Trophoblast cell (in vitro differentiated cells and primary cell): ENCODE data around the gene FBXL19.

Experiments
- DNase-seq, 2 donors: peaks; one replicate each; pipeline ENCODE4 v3.0.0-alpha.2; 2016
- H2AFZ ChIP-seq: 2 replicates; pipeline ENCODE4 v1.6.1; 2013; ENCODE audit warnings: low read length, moderate library complexity, mild to moderate bottlenecking; ENCODE audit not compliant: insufficient read depth, poor library complexity
- H2AK5ac ChIP-seq: 2 replicates; pipeline ENCODE4 v1.6.1; 2013; ENCODE audit warnings: mild to moderate bottlenecking, low read length
- H2BK120ac ChIP-seq: 2 replicates; pipeline ENCODE4 v1.6.1; 2013; ENCODE audit warnings: low read length, mild to moderate bottlenecking, moderate library complexity; ENCODE audit not compliant: insufficient read depth, poor library complexity
- H2BK12ac ChIP-seq: 2 replicates; pipeline ENCODE4 v1.6.1; 2013; ENCODE audit warnings: mild to moderate bottlenecking, low read length, moderate library complexity
- H2BK5ac ChIP-seq: 2 replicates; pipeline ENCODE4 v1.6.1; 2013; ENCODE audit warnings: low read length, low read depth, moderate library complexity, mild to moderate bottlenecking; ENCODE audit not compliant: poor library complexity
- H3K14ac ChIP-seq: 2 replicates; pipeline ENCODE4 v1.6.1; 2013; ENCODE audit warnings: mild to moderate bottlenecking, low read length
- H3K18ac ChIP-seq: 2 replicates; pipeline ENCODE4 v1.6.1; 2013; ENCODE audit warnings: mild to moderate bottlenecking, low read length
- H3K23ac ChIP-seq: 2 replicates; pipeline ENCODE4 v1.6.1; 2013; ENCODE audit warnings: low read length
- H3K27ac ChIP-seq: 2 replicates; pipeline ENCODE4 v1.5.1; 2013; ENCODE audit warnings: low read depth, mild to moderate bottlenecking, inconsistent platforms, low read length, moderate library complexity
- H3K27me3 ChIP-seq: 2 replicates; pipeline ENCODE4 v1.6.1; 2013; ENCODE audit warnings: inconsistent platforms, mild to moderate bottlenecking, low read length, moderate library complexity; ENCODE audit not compliant: insufficient read depth
- H3K36me3 ChIP-seq, 2 experiments: 1 replicate in 1 of 2; 2 replicates in 1 of 2; pipeline ENCODE4 v1.6.1; 2013; ENCODE audit warnings: low read length in 2 of 2, mild to moderate bottlenecking in 2 of 2, moderate library complexity in 1 of 2; ENCODE audit not compliant: insufficient read depth in 2 of 2, control insufficient read depth in 1 of 2
- H3K4ac ChIP-seq: 2 replicates; pipeline ENCODE4 v1.6.1; 2013; ENCODE audit warnings: low read depth, mild to moderate bottlenecking, low read length, moderate library complexity
- H3K4me1 ChIP-seq, 2 experiments: 1 replicate in 1 of 2; 2 replicates in 1 of 2; pipeline ENCODE4 v1.6.1; 2013; ENCODE audit warnings: low read length in 2 of 2, mild to moderate bottlenecking in 2 of 2, moderate library complexity in 1 of 2; ENCODE audit not compliant: insufficient read depth in 2 of 2, control insufficient read depth in 1 of 2
- H3K4me2 ChIP-seq: 2 replicates; pipeline ENCODE4 v1.6.1; 2013; ENCODE audit warnings: inconsistent platforms, mild to moderate bottlenecking, low read length, moderate library complexity
- H3K4me3 ChIP-seq: 2 replicates; pipeline ENCODE4 v1.5.1; 2013; ENCODE audit warnings: mild to moderate bottlenecking, low read depth, low read length, inconsistent platforms
- H3K79me1 ChIP-seq: one replicate; pipeline ENCODE4 v1.6.1; 2013; ENCODE audit warnings: low read length
- H3K79me2 ChIP-seq: 2 replicates; pipeline ENCODE4 v1.6.1; 2013; ENCODE audit warnings: low read length, mild to moderate bottlenecking; ENCODE audit not compliant: control insufficient read depth, insufficient read depth, poor library complexity
- H3K9ac ChIP-seq: 2 replicates; pipeline ENCODE4 v1.6.1; 2013; ENCODE audit warnings: mild to moderate bottlenecking, low read length
- H3K9me3 ChIP-seq: 2 replicates; pipeline ENCODE4 v1.6.1; 2013; ENCODE audit warnings: low read depth, mild to moderate bottlenecking, control low read depth, inconsistent platforms, low read length; ENCODE audit not compliant: insufficient read depth
- H4K12ac ChIP-seq: 2 replicates; pipeline ENCODE4 v1.6.1; 2013; ENCODE audit warnings: low read depth, mild to moderate bottlenecking, low read length, moderate library complexity
- H4K8ac ChIP-seq: 2 replicates; pipeline ENCODE4 v1.6.1; 2013; ENCODE audit warnings: low read depth, mild to moderate bottlenecking, low read length, moderate library complexity
- H4K91ac ChIP-seq: one replicate; pipeline ENCODE4 v1.6.1; 2013; ENCODE audit warnings: low read depth, mild to moderate bottlenecking, low read length, moderate library complexity
- WGBS: extraction: QIAGEN DNeasy Blood & Tissue Kit; methylation state at CpG from one replicate; pipeline ENCODE4 v1.1.7; 2013; ENCODE audit warnings: missing lambda C conversion rate; ENCODE audit not compliant: insufficient read length, insufficient coverage; ENCODE audit errors: extremely low coverage; 5-methylcytosine and 5-hydroxymethylcytosine counted together

Gene FBXL19

GRCh38 chr16:30957456-30958174, 34.2 kb downstream of the FBXL19 start, which contains the start of gene SETD1A:
TSS of gene SETD1A (plus strand) at chr16:30957754. CDS start at chr16:30958732, 978 bp downstream.
- DNase-seq = peak; percentile 93 to 96
- peaks cover 9 to 12% of the 10 kb centered on the region in 2 experiments for H3K4me1 ChIP-seq
- peak within 1 kb of the TSS; percentile 84 for H3K4me3 ChIP-seq
- peaks cover 27 to 32% of the 10 kb centered on the region in 2 experiments for H3K36me3 ChIP-seq
- peak within 1 kb of the TSS; percentile 98 for H4K91ac ChIP-seq
- peak within 1 kb of the TSS; percentile 96 for H4K8ac ChIP-seq
- H3K9me3 ChIP-seq = no peaks in the 10 kb centered on the region
- peak within 1 kb of the TSS; percentile 93 for H2AFZ ChIP-seq
- peaks cover 6% of the 10 kb centered on the region for H3K79me2 ChIP-seq
- peak within 1 kb of the TSS; percentile 91 for H3K14ac ChIP-seq
- H2BK120ac ChIP-seq = peak within 1 kb of the TSS; percentile 99
- peak within 1 kb of the TSS; percentile 64 for H2BK12ac ChIP-seq
- H3K79me1 ChIP-seq = peaks cover 8% of the 10 kb centered on the region
- H3K27me3 ChIP-seq = no peaks in the 10 kb centered on the region
- peak within 1 kb of the TSS; percentile 93 for H3K18ac ChIP-seq
- H4K12ac ChIP-seq = peak within 1 kb of the TSS; percentile 92
- no CpG with 5 or more reads among the region's 85 CpGs for WGBS
- H3K23ac ChIP-seq = no peak within 1 kb of the TSS
- H3K27ac ChIP-seq = peak within 1 kb of the TSS; percentile 96
- peak within 1 kb of the TSS; percentile 75 for H3K4ac ChIP-seq
- no peak within 1 kb of the TSS for H2AK5ac ChIP-seq
- peak within 1 kb of the TSS; percentile 79 for H3K4me2 ChIP-seq
- H2BK5ac ChIP-seq = peak within 1 kb of the TSS; percentile 97
- peak within 1 kb of the TSS; percentile 99 for H3K9ac ChIP-seq

- H3K4ac ChIP-seq = peak overlapping the region; percentile 44
Observed at GRCh38 chr16:30958175-30959079, 35.1 kb downstream of the FBXL19 start.

GRCh38 chr16:30961384-30961783, 38.0 kb downstream of the FBXL19 start:
- WGBS = no CpG with 5 or more reads among the region's 11 CpGs
- H3K27ac ChIP-seq = no peak overlapping the region
- no peak overlapping the region for H4K8ac ChIP-seq
- no peak overlapping the region for H2AFZ ChIP-seq
- H3K4me2 ChIP-seq = no peak overlapping the region
- H3K14ac ChIP-seq = no peak overlapping the region
- H2BK12ac ChIP-seq = no peak overlapping the region
- H3K79me1 ChIP-seq = peaks cover 8% of the 10 kb centered on the region
- peaks cover 59 to 66% of the 10 kb centered on the region in 2 experiments for H3K36me3 ChIP-seq
- H3K4me3 ChIP-seq = no peak overlapping the region
- no peak overlapping the region for H4K12ac ChIP-seq
- no peak overlapping the region for H3K18ac ChIP-seq
- no peaks in the 10 kb centered on the region for H3K27me3 ChIP-seq
- no peak overlapping the region for H2AK5ac ChIP-seq
- H2BK120ac ChIP-seq = no peak overlapping the region
- no peak overlapping the region for H4K91ac ChIP-seq
- H3K9me3 ChIP-seq = no peaks in the 10 kb centered on the region
- H3K4ac ChIP-seq = no peak overlapping the region
- no peak overlapping the region for H2BK5ac ChIP-seq
- H3K79me2 ChIP-seq = peaks cover 6% of the 10 kb centered on the region
- no peak overlapping the region for H3K23ac ChIP-seq
- H3K4me1 ChIP-seq = peaks cover 5% of the 10 kb centered on the region in 2 experiments
- no peak overlapping the region for H3K9ac ChIP-seq
- no peak for DNase-seq

More at GRCh38 chr16:30958175-30959079, 35.1 kb downstream of the FBXL19 start:
- Histone ChIP-seq H2BK5ac (no peak overlapping the region), H3K27me3 (no peaks in the 10 kb centered on the region), H3K14ac (peak overlapping the region; percentile 91), H4K12ac (no peak overlapping the region), H4K8ac (peak overlapping the region; percentile 96), H3K79me2 (peaks cover 6% of the 10 kb centered on the region), H3K27ac (peak overlapping the region; percentile 96), H3K4me3 (peak overlapping the region; percentile 84), H2BK120ac (no peak overlapping the region), H2BK12ac (no peak overlapping the region), H3K18ac (peak overlapping the region; percentile 11), H4K91ac (peak overlapping the region; percentile 98), H2AFZ (no peak overlapping the region), H3K79me1 (peaks cover 8% of the 10 kb centered on the region), H3K36me3 (peaks cover 32 to 39% of the 10 kb centered on the region in 2 experiments), H3K23ac (no peak overlapping the region), H3K9me3 (no peaks in the 10 kb centered on the region), H3K4me2 (peak overlapping the region; percentile 79), H3K4me1 (peaks cover 7 to 10% of the 10 kb centered on the region in 2 experiments), H2AK5ac (no peak overlapping the region), H3K9ac (peak overlapping the region; percentile 74)
- peak in 1 of 2 donors; percentile 40 for DNase-seq
- no CpG with 5 or more reads among the region's 55 CpGs for WGBS

GRCh38 chr16:30963925-30964511, 40.6 kb downstream of the FBXL19 start:
- Histone ChIP-seq H3K27me3 (no peaks in the 10 kb centered on the region), H3K27ac (no peak overlapping the region), H2BK120ac (no peak overlapping the region), H3K9me3 (no peaks in the 10 kb centered on the region), H2BK5ac (no peak overlapping the region), H3K4me1 (no peaks in the 10 kb centered on the region), H2AFZ (no peak overlapping the region), H3K4me3 (no peak overlapping the region), H4K12ac (no peak overlapping the region), H4K91ac (no peak overlapping the region), H3K23ac (no peak overlapping the region), H3K79me1 (no peaks in the 10 kb centered on the region), H3K4ac (no peak overlapping the region), H4K8ac (no peak overlapping the region), H3K9ac (no peak overlapping the region), H3K14ac (no peak overlapping the region), H3K79me2 (no peaks in the 10 kb centered on the region), H2AK5ac (no peak overlapping the region), H3K4me2 (no peak overlapping the region), H3K18ac (no peak overlapping the region), H3K36me3 (peaks cover 72 to 80% of the 10 kb centered on the region in 2 experiments), H2BK12ac (no peak overlapping the region)
- no peak for DNase-seq
- no CpG with 5 or more reads among the region's 18 CpGs for WGBS
